Measurements from ENCODE around the gene PPRC1. TPM values are rescaled to one million over a fixed set of nuclear protein-coding genes. Genes with fewer than 3 reads are reported as not detected.

PPRC1 gene
- total and polyA plus RNA-seq, 4 experiments from 2014 or later: 6.4 to 39.8 (median 29.6) TPM

DNA sequence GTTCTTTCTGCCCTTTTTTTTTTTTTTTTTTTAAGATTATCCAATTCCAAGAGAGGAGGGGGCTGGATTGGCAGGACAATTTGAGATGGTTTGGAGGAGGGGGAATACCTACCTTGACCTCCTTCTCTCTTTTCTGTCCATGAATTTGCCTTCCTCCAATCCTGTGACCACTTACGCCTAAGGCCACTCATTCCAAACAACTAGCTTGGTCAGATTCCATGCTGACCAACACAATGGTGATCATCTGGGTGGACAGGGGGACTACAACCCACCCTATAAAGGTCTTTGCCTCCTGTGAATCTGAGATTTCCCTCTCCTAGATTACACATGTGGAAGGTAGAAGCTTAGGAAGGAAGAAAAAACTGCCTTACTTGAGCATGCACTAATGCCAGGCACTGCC, 10.4 kb upstream of the PPRC1 start:
- CTCF ChIA-PET (ENCODE audit: partially characterized antibody): interaction anchor here (0.7 to 1.8 kb wide), 6 partner anchors 9 to 1125 kb away, joined by 3 to 11 read pairs (median 3); partner anchors contain the start of gene PPRC1
- no peaks in the 10 kb centered on the region for H3K27me3 Mint-ChIP-seq
- Histone ChIP-seq H3K9me3 (ENCODE audit: control insufficient read depth in 1 of 2, low read length in 2 of 2) (no peaks in the 10 kb centered on the region), H3K4me3 (ENCODE audit: low read length in 2 of 2) (no peak overlapping the region), H3K36me3 (ENCODE audit: insufficient read depth, low read length) (no peaks in the 10 kb centered on the region), H3K27ac (ENCODE audit: low read depth, low read length) (no peak overlapping the region), H3K4me1 (ENCODE audit: insufficient read depth, low read length) (peaks cover 28% of the 10 kb centered on the region), H3K27me3 (ENCODE audit: insufficient read depth, low read length) (no peaks in the 10 kb centered on the region)
- no peaks in the 10 kb centered on the region for H3K9me3 Mint-ChIP-seq
- H3K4me3 Mint-ChIP-seq: peak overlapping the region in 6 of 8 donors; percentile 11 to 94 (median 47)
- no peak for DNase-seq
- H3K36me3 Mint-ChIP-seq: peaks cover 0 to 5% of the 10 kb centered on the region in 2 donors
- intact Hi-C loops (cut with micrococcal nuclease): no loop called here
- peak overlapping the region in 6 of 7 donors; percentile 38 to 94 (median 74) for H3K27ac Mint-ChIP-seq
- POLR2A ChIA-PET (ENCODE audit: partially characterized antibody): interaction anchor here (1.0 to 3.4 kb wide), 2 partner anchors 9 to 17 kb away, joined by 3 to 24 read pairs; partner anchors contain the start of gene PPRC1
- H3K4me1 Mint-ChIP-seq: peaks cover 22 to 49% (median 33%) of the 10 kb centered on the region in 4 donors

DNA sequence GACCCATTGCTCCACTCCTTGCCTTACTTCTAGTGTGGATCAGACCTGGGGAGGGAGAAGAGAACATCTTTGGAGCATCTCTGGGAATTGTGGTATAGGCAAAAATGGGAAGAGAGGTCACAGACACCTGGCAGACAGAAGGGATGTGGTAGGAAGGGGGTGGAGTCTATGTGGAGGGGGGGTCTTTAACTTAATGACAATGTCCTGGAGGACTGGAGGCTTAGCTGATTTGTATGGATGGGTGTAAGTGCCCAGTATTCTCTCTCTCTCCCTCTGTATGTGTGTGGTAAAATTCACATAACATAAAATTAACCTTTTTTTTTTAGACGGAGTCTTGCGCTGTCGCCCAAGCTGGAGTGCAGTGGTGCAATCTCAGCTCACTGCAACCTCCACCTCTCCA, 9.6 kb upstream of the PPRC1 start:
- H3K4me3 ChIP-seq (ENCODE audit: low read length in 2 of 2): no peak overlapping the region
- H3K36me3 Mint-ChIP-seq: peaks cover 0 to 5% of the 10 kb centered on the region in 2 donors
- H3K9me3 ChIP-seq (ENCODE audit: control insufficient read depth in 1 of 2, low read length in 2 of 2): no peaks in the 10 kb centered on the region
- ChIA-PET POLR2A (ENCODE audit: partially characterized antibody) (interaction anchor here (0.7 to 3.4 kb wide), 5 partner anchors 8 to 68 kb away, joined by 3 to 24 read pairs (median 3); partner anchors contain the start of genes ARMH3 and PPRC1), CTCF (ENCODE audit: partially characterized antibody) (interaction anchor here (1.5 to 2.1 kb wide), 4 partner anchors 9 to 1126 kb away, joined by 3 to 11 read pairs (median 6); partner anchors contain the start of gene PPRC1)
- H3K4me1 Mint-ChIP-seq: peaks cover 15 to 42% (median 25%) of the 10 kb centered on the region in 4 donors
- peak overlapping the region in 4 of 7 donors; percentile 1 to 77 (median 54) for H3K27ac Mint-ChIP-seq
- H3K27me3 Mint-ChIP-seq: no peaks in the 10 kb centered on the region
- H3K9me3 Mint-ChIP-seq: no peaks in the 10 kb centered on the region
- peaks cover 20% of the 10 kb centered on the region for H3K4me1 ChIP-seq (ENCODE audit: insufficient read depth, low read length)
- no peaks in the 10 kb centered on the region for H3K27me3 ChIP-seq (ENCODE audit: insufficient read depth, low read length)
- H3K4me3 Mint-ChIP-seq: no peak overlapping the region
- intact Hi-C loops (cut with micrococcal nuclease): no loop called here
- DNase-seq: no peak
- H3K27ac ChIP-seq (ENCODE audit: low read depth, low read length): no peak overlapping the region
- no peaks in the 10 kb centered on the region for H3K36me3 ChIP-seq (ENCODE audit: insufficient read depth, low read length)

DNA sequence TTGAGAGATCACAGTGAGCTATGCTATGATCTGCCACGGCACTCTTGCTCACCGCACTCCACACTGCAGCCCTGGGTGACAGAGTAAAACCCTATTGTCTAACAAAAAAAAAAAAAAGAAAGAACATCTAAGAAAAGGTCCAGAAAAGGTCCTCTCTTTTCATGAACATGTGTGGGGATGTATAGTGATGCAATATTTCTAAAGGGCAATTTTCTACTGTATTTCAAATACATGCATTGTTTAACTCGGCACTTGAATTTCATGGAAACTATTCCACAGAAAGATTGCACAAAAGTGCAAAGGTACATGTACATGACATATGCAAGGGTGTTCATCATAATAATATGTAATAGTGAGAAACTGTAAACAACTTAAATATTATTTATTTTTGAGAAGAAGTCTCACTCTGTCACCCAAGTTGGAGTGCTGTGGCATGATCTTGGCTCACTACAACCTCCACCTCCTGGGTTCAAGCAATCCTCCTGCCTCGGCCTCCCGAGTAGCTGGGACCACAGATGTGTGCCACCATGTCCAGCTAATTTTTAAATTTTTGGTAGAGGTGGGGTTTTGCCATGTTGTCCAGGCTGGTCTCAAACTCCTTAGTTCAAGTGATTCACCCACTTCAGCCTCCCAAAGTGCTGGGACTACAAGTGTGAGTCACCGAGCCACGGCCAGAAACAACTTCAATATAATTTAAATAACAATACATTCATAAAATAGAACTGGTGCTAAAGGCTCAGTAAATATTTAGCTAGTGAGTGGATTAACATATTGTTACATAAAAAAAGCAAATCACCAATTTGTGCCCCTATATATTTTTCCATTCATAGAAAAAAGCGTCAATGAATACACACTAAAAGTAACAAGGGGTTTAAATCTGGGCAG, 1.3 kb upstream of the PPRC1 start:
- Histone ChIP-seq H3K27me3 (ENCODE audit: insufficient read depth, low read length) (no peaks in the 10 kb centered on the region), H3K4me3 (ENCODE audit: low read length in 2 of 2) (no peak overlapping the region), H3K4me1 (ENCODE audit: insufficient read depth, low read length) (peaks cover 32% of the 10 kb centered on the region), H3K36me3 (ENCODE audit: insufficient read depth, low read length) (no peaks in the 10 kb centered on the region), H3K27ac (ENCODE audit: low read depth, low read length) (peak overlapping the region; percentile 88), H3K9me3 (ENCODE audit: control insufficient read depth in 1 of 2, low read length in 2 of 2) (no peaks in the 10 kb centered on the region)
- no peak for DNase-seq
- POLR2A ChIA-PET (ENCODE audit: partially characterized antibody): interaction anchor here (0.7 to 3.2 kb wide), 9 partner anchors 10 to 372 kb away, joined by 3 to 24 read pairs (median 6); partner anchors contain the start of genes LDB1, NOLC1 and OGA
- Mint-ChIP-seq H3K4me1 (peaks cover 25 to 41% (median 33%) of the 10 kb centered on the region in 4 donors), H3K4me3 (peak overlapping the region in 1 of 8 donors; percentile 57), H3K27me3 (no peaks in the 10 kb centered on the region), H3K9me3 (peaks cover 0 to 2% (median 0%) of the 10 kb centered on the region in 8 donors), H3K27ac (peak overlapping the region in 6 of 7 donors; percentile 92 to 99 (median 97)), H3K36me3 (peaks cover 0 to 16% of the 10 kb centered on the region in 2 donors)
- CTCF ChIA-PET (ENCODE audit: partially characterized antibody): interaction anchor here (0.6 to 2.1 kb wide), 20 partner anchors 8 to 582 kb away, joined by 3 to 17 read pairs (median 4); partner anchors contain the start of genes CUEDC2 and NOLC1
- intact Hi-C loops (cut with micrococcal nuclease): loop anchor here (1.0 to 5.0 kb wide), 12 partner anchors 11 to 511 kb away; partner anchors contain the start of genes ACTR1A, ARMH3, ELOVL3 and GBF1

- peaks cover 38% of the 10 kb centered on the region for H3K4me1 ChIP-seq (ENCODE audit: insufficient read depth, low read length)
- H3K4me1 Mint-ChIP-seq: peaks cover 27 to 44% (median 36%) of the 10 kb centered on the region in 4 donors
- peaks cover 0 to 2% (median 0%) of the 10 kb centered on the region in 8 donors for H3K9me3 Mint-ChIP-seq
- ChIA-PET POLR2A (ENCODE audit: partially characterized antibody) (interaction anchor here (0.8 to 3.2 kb wide), 9 partner anchors 11 to 314 kb away, joined by 3 to 24 read pairs (median 6); partner anchors contain the start of genes LDB1, NOLC1 and OGA), CTCF (ENCODE audit: partially characterized antibody) (interaction anchor here (0.6 to 2.1 kb wide), 18 partner anchors 9 to 581 kb away, joined by 3 to 17 read pairs (median 4); partner anchors contain the start of genes CUEDC2, ELOVL3 and NOLC1)
- H3K36me3 ChIP-seq (ENCODE audit: insufficient read depth, low read length): no peaks in the 10 kb centered on the region
- H3K27me3 Mint-ChIP-seq: no peaks in the 10 kb centered on the region
- H3K27ac Mint-ChIP-seq: peak overlapping the region; percentile 92 to 99 (median 96)
- H3K4me3 ChIP-seq (ENCODE audit: low read length in 2 of 2): peak overlapping the region in 1 of 2 donors; percentile 61
- H3K36me3 Mint-ChIP-seq: peaks cover 0 to 19% of the 10 kb centered on the region in 2 donors
- no peaks in the 10 kb centered on the region for H3K9me3 ChIP-seq (ENCODE audit: control insufficient read depth in 1 of 2, low read length in 2 of 2)
- H3K4me3 Mint-ChIP-seq: peak overlapping the region; percentile 92 to 99 (median 96)
- peak overlapping the region; percentile 88 for H3K27ac ChIP-seq (ENCODE audit: low read depth, low read length)
- no peaks in the 10 kb centered on the region for H3K27me3 ChIP-seq (ENCODE audit: insufficient read depth, low read length)
- no peak for DNase-seq
- intact Hi-C loops (cut with micrococcal nuclease): loop anchor here (1.0 to 5.0 kb wide), 12 partner anchors 12 to 510 kb away; partner anchors contain the start of genes ACTR1A, ARMH3, ELOVL3 and GBF1
These were observed 662 bp upstream of the PPRC1 start for GRCh38 chr10:102132193-102132562.

DNA sequence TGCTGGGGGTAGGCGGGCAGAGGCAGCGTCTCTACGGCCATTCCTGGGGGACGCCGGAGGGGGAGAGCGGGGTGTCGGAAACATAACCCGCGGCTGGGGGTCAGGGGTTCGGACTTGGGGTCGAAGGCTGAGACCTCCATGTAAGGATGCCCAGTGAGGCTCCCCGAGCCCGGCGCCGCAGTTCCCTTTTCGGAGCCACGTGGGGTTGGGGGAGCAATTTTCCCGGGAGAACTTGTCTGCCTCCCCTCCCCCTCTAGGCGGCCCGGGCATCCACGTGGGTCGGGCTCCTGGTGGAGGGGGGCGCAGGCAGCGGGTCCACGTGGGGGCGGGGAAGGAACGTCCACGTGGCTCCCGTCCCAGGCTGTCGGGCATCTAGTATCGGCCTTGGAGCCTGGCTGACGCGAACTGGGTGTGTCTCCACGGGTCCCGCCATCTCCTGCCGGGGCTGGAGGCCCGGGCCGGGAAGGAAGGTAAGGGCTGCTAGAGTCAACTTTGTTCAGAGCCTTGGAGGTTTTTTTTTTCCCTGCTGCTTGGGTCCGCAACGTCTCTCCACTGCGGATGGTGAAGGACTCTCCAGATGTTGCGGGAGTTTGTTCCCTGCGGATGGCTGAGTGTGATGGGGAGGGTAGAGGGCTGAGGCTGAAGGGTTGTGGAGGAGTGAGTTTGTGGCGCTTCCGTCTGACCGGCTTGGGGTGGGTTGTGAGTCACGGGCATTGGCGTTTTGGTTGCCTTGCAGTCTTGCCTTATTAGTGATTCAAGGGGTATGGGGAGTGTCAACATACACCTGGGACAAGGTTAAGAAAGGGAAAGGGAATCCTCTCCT, 744 bp downstream of the PPRC1 start:
- DNase-seq: peak in 3 of 5 donors; percentile 29 to 61 (median 31)
- peaks cover 10% of the 10 kb centered on the region for H3K36me3 ChIP-seq (ENCODE audit: insufficient read depth, low read length)
- H3K9me3 Mint-ChIP-seq: peaks cover 0 to 2% (median 0%) of the 10 kb centered on the region in 8 donors
- intact Hi-C loops (cut with micrococcal nuclease): loop anchor here (2.0 to 5.0 kb wide), 3 partner anchors 94 to 329 kb away; partner anchors contain the start of genes ELOVL3 and NFKB2
- ChIA-PET CTCF (ENCODE audit: partially characterized antibody) (interaction anchor here (1.5 to 2.3 kb wide), 2 partner anchors 18 to 97 kb away, joined by 5 read pairs; partner anchors contain the start of gene NOLC1), POLR2A (ENCODE audit: partially characterized antibody) (interaction anchor here (1.0 kb wide), 1 partner anchor 10 kb away, joined by 4 read pairs; no protein-coding TSS in a partner anchor)
- H3K4me1 ChIP-seq (ENCODE audit: insufficient read depth, low read length): peaks cover 38% of the 10 kb centered on the region
- peak overlapping the region; percentile 92 to 99 (median 96) for H3K4me3 Mint-ChIP-seq
- H3K27me3 Mint-ChIP-seq: no peaks in the 10 kb centered on the region
- H3K9me3 ChIP-seq (ENCODE audit: control insufficient read depth in 1 of 2, low read length in 2 of 2): no peaks in the 10 kb centered on the region
- H3K36me3 Mint-ChIP-seq: peaks cover 0 to 31% of the 10 kb centered on the region in 2 donors
- H3K27me3 ChIP-seq (ENCODE audit: insufficient read depth, low read length): no peaks in the 10 kb centered on the region
- H3K4me1 Mint-ChIP-seq: peaks cover 27 to 50% (median 38%) of the 10 kb centered on the region in 4 donors
- H3K27ac Mint-ChIP-seq: peak overlapping the region; percentile 93 to 99 (median 96)
- peak overlapping the region; percentile 88 for H3K27ac ChIP-seq (ENCODE audit: low read depth, low read length)
- peak overlapping the region; percentile 55 to 61 for H3K4me3 ChIP-seq (ENCODE audit: low read length in 2 of 2)

GRCh38 chr10:102134416-102134815, 1.6 kb downstream of the PPRC1 start:
- peaks cover 38% of the 10 kb centered on the region for H3K4me1 ChIP-seq (ENCODE audit: insufficient read depth, low read length)
- peak overlapping the region; percentile 92 to 99 (median 96) for H3K4me3 Mint-ChIP-seq
- peak overlapping the region in 1 of 2 donors; percentile 61 for H3K4me3 ChIP-seq (ENCODE audit: low read length in 2 of 2)
- H3K4me1 Mint-ChIP-seq: peaks cover 27 to 50% (median 38%) of the 10 kb centered on the region in 4 donors
- peaks cover 0 to 2% (median 0%) of the 10 kb centered on the region in 8 donors for H3K9me3 Mint-ChIP-seq
- intact Hi-C loops (cut with micrococcal nuclease): loop anchor here (5.0 kb wide), 2 partner anchors 93 to 328 kb away; partner anchors contain the start of gene ELOVL3
- POLR2A ChIA-PET (ENCODE audit: partially characterized antibody): interaction anchor here (1.0 to 2.0 kb wide), 2 partner anchors 11 to 17 kb away, joined by 4 to 9 read pairs; partner anchors contain the start of gene NOLC1
- DNase-seq: no peak
- H3K27ac Mint-ChIP-seq: peak overlapping the region; percentile 88 to 96 (median 95)
- H3K36me3 ChIP-seq (ENCODE audit: insufficient read depth, low read length): peaks cover 18% of the 10 kb centered on the region
- H3K36me3 Mint-ChIP-seq: peaks cover 7 to 39% of the 10 kb centered on the region in 2 donors
- CTCF ChIA-PET (ENCODE audit: partially characterized antibody): interaction anchor here (1.5 to 2.3 kb wide), 3 partner anchors 17 to 264 kb away, joined by 4 to 5 read pairs (median 5); partner anchors contain the start of gene NOLC1
- H3K27me3 Mint-ChIP-seq: no peaks in the 10 kb centered on the region
- no peaks in the 10 kb centered on the region for H3K9me3 ChIP-seq (ENCODE audit: control insufficient read depth in 1 of 2, low read length in 2 of 2)
- H3K27ac ChIP-seq (ENCODE audit: low read depth, low read length): peak overlapping the region; percentile 88
- no peaks in the 10 kb centered on the region for H3K27me3 ChIP-seq (ENCODE audit: insufficient read depth, low read length)

All from CD4-positive, alpha-beta memory T cell (primary cell).